Activated B cell treated with CpG ODN at 0.5 μM for 24 hours (primary cell): Measurements from ENCODE around the gene ARPC4. TPM values are rescaled to one million over a fixed set of nuclear protein-coding genes. Genes with fewer than 3 reads are reported as not detected.
A peak's percentile ranks its signal among the peaks of the same experiment; 100 is the strongest.

Experiments used
- ATAC-seq: fragments of 200-7000 bp; cut with Tn5 transposase; one replicate; pipeline ENCODE4 v1.10.0; 2021; ENCODE audit warnings: low read depth, mild to moderate bottlenecking, moderate library complexity
- CTCF ChIA-PET: fragments of 350-600 bp; sonication (Branson Sonifier 250); formaldehyde crosslinking; loops from one replicate; lab custom pipeline; 2021; ENCODE audit warnings: antibody characterized with exemption; lab: Charles Lee
- POLR2A ChIA-PET: fragments of 350-600 bp; sonication (Branson Sonifier 250); formaldehyde crosslinking; loops from one replicate; lab custom pipeline; 2021; ENCODE audit warnings: antibody characterized with exemption; lab: Charles Lee
- DNase-seq: peaks from one replicate; pipeline ENCODE4 v3.0.0; 2022
- H3K27ac Mint-ChIP-seq: one replicate; pipeline ENCODE4 v1.8.0; 2020; ENCODE audit warnings: mixed read lengths
- H3K27me3 Mint-ChIP-seq: one replicate; pipeline ENCODE4 v1.8.0; 2021; ENCODE audit warnings: mixed read lengths
- H3K36me3 Mint-ChIP-seq: one replicate; pipeline ENCODE4 v1.8.0; 2021; ENCODE audit warnings: low read depth, mixed read lengths
- H3K4me1 Mint-ChIP-seq: one replicate; pipeline ENCODE4 v1.8.0; 2021; ENCODE audit warnings: mixed read lengths
- H3K4me3 Mint-ChIP-seq: one replicate; pipeline ENCODE4 v1.8.0; 2020; ENCODE audit warnings: mild to moderate bottlenecking, mixed read lengths
- H3K9me3 Mint-ChIP-seq: one replicate; pipeline ENCODE4 v1.8.0; 2020; ENCODE audit warnings: mixed read lengths
- intact Hi-C: fragments of 100-400 bp; cut with micrococcal nuclease; formaldehyde crosslinking; loops from one replicate; pipeline ENCODE4 v1.15.1; 2024
- total RNA-seq: library from RNA; stranded (reverse); gene quantifications from 2 replicates; pipeline ENCODE4 v1.2.3, GENCODE V29; 2022
- TF ChIP-seq, protein P1 (sequence below): fragments of 200-600 bp; IDR thresholded peaks from one replicate; pipeline ENCODE4 v1.8.0; 2022; ENCODE audit warnings: antibody characterized with exemption, mild to moderate bottlenecking

ARPC4 gene
- total RNA-seq, 1 donor from 2014 or later, result 315 TPM

DNA sequence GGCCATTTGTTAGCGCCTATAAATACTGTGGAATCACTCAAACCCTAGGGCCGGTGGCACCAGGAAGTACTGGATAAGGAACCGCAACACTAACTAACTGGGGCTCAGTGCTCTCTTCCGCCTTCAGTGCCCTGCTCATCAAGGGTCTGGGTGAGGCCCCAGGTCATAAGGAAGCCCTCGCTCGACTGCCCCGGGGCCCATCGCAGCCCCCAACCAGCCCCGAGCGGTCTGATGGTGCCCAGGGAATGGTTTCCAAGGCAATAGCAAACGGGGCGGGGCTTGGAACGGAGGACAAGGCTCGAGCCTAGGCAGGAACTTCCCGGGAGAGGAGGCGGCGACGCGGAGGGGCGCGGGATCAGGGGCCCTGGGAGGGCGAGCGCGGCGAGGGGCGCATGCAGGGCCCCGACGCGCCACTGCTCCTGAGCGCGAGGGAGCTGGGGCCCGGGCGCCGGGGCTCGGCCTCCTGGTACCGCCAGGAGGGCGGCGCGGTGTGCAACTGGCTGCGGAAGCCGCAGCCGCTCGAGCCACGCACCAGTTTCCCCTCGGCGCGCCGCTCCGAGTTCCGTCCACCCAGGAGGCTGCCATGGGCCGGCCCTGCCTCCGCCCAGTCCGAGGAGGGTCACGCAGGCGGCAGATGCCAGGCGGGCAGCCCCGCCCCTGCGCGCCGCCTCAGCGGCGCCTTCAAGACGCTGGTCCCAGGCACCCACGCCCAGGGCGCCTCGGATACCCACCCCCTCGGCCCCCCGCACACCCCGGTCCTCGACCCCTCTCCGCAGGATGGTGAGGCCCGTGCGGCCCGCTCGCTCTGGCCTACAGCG, 16.9 kb downstream of the ARPC4 start, which contains the start of gene TTLL3:
TSS of gene TTLL3 (plus strand) at position 648 of the 818 bp plus-strand sequence. CDS start 400 bp downstream, outside the sequence.
- intact Hi-C loops, result loop anchor here (1.0 to 5.0 kb wide), 5 partner anchors 15 to 308 kb away; partner anchors contain the start of genes BRPF1, CRELD1 and RPUSD3
- CTCF ChIA-PET, result interaction anchor here (1.2 to 1.7 kb wide), 2 partner anchors 14 to 137 kb away, joined by 4 read pairs; no protein-coding TSS in a partner anchor
- peak; percentile 55 for DNase-seq
- peaks cover 31% of the 10 kb centered on the region for H3K36me3 Mint-ChIP-seq
- peak within 1 kb of the TSS; percentile 91 for H3K4me3 Mint-ChIP-seq
- peaks cover 33% of the 10 kb centered on the region for H3K4me1 Mint-ChIP-seq
- H3K27ac Mint-ChIP-seq, result peak within 1 kb of the TSS; percentile 98
- TF ChIP-seq, protein P1, sequence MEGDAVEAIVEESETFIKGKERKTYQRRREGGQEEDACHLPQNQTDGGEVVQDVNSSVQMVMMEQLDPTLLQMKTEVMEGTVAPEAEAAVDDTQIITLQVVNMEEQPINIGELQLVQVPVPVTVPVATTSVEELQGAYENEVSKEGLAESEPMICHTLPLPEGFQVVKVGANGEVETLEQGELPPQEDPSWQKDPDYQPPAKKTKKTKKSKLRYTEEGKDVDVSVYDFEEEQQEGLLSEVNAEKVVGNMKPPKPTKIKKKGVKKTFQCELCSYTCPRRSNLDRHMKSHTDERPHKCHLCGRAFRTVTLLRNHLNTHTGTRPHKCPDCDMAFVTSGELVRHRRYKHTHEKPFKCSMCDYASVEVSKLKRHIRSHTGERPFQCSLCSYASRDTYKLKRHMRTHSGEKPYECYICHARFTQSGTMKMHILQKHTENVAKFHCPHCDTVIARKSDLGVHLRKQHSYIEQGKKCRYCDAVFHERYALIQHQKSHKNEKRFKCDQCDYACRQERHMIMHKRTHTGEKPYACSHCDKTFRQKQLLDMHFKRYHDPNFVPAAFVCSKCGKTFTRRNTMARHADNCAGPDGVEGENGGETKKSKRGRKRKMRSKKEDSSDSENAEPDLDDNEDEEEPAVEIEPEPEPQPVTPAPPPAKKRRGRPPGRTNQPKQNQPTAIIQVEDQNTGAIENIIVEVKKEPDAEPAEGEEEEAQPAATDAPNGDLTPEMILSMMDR, result no peak
- H3K9me3 Mint-ChIP-seq, result no peaks in the 10 kb centered on the region
- peak; percentile 69 for ATAC-seq
- no peaks in the 10 kb centered on the region for H3K27me3 Mint-ChIP-seq
- POLR2A ChIA-PET, result interaction anchor here (0.5 to 6.4 kb wide), 10 partner anchors 8 to 413 kb away, joined by 3 to 146 read pairs (median 5); partner anchors contain the start of genes ARPC4, BRPF1, CRELD1 and EMC3

- Mint-ChIP-seq H3K27me3 (no peaks in the 10 kb centered on the region), H3K4me1 (peaks cover 33% of the 10 kb centered on the region), H3K4me3 (peak overlapping the region; percentile 78), H3K9me3 (no peaks in the 10 kb centered on the region), H3K27ac (peak overlapping the region; percentile 73), H3K36me3 (peaks cover 25% of the 10 kb centered on the region)
- intact Hi-C loops, result no loop called here
- ChIA-PET CTCF (interaction anchor here (1.2 kb wide), 1 partner anchor 15 kb away, joined by 4 read pairs; no protein-coding TSS in a partner anchor), POLR2A (interaction anchor here (1.0 to 6.4 kb wide), 4 partner anchors 9 to 80 kb away, joined by 3 to 146 read pairs (median 14); partner anchors contain the start of genes ARPC4, BRPF1, JAGN1 and TADA3)
- ATAC-seq (peak; percentile 5), DNase-seq (no peak)
- TF ChIP-seq, protein P1, result no peak
Observed at GRCh38 chr3:9810433-9810770, 17.5 kb downstream of the ARPC4 start.

- Mint-ChIP-seq H3K27me3 (no peaks in the 10 kb centered on the region), H3K4me3 (peak overlapping the region; percentile 78), H3K27ac (peak overlapping the region; percentile 73), H3K36me3 (peaks cover 20% of the 10 kb centered on the region), H3K4me1 (peaks cover 33% of the 10 kb centered on the region), H3K9me3 (no peaks in the 10 kb centered on the region)
- POLR2A ChIA-PET, result no interaction called here
- CTCF ChIA-PET, result no interaction called here
- ATAC-seq (no peak), DNase-seq (no peak)
- TF ChIP-seq, protein P1, result no peak
- intact Hi-C loops, result no loop called here
Observed at GRCh38 chr3:9810846-9811245, 18.0 kb downstream of the ARPC4 start.

- H3K4me1 Mint-ChIP-seq, result peaks cover 27% of the 10 kb centered on the region
- DNase-seq (no peak), ATAC-seq (no peak)
- no peak overlapping the region for H3K4me3 Mint-ChIP-seq
- intact Hi-C loops, result no loop called here
- peaks cover 7% of the 10 kb centered on the region for H3K36me3 Mint-ChIP-seq
- H3K27ac Mint-ChIP-seq, result no peak overlapping the region
- CTCF ChIA-PET, result interaction anchor here (1.0 kb wide), 1 partner anchor 309 kb away, joined by 4 read pairs; no protein-coding TSS in a partner anchor
- H3K9me3 Mint-ChIP-seq, result no peaks in the 10 kb centered on the region
- H3K27me3 Mint-ChIP-seq, result no peaks in the 10 kb centered on the region
- POLR2A ChIA-PET, result interaction anchor here (0.8 to 1.3 kb wide), 2 partner anchors 18 to 31 kb away, joined by 3 to 4 read pairs; partner anchors contain the start of gene RPUSD3
- TF ChIP-seq, protein P1, result no peak
Observed at GRCh38 chr3:9812870-9813483, 20.1 kb downstream of the ARPC4 start.
